Large intestine (tissue), 3 donors: Measurements from ENCODE around the gene CDK5R2. TPM values are rescaled to one million over a fixed set of nuclear protein-coding genes. Genes with fewer than 3 reads are reported as not detected.

Source experiments
- DNase-seq, 2 donors: peaks; one replicate each; pipeline versions ENCODE4 v3.0.0 to v3.0.0-alpha.2; 2013
- H3K27ac ChIP-seq: one replicate; pipeline ENCODE4 v1.5.1; 2013; ENCODE audit warnings: low read length
- H3K27me3 ChIP-seq: 2 replicates; pipeline ENCODE4 v1.6.1; 2013; ENCODE audit warnings: low read length; ENCODE audit not compliant: control insufficient read depth, insufficient read depth
- H3K36me3 ChIP-seq: 2 replicates; pipeline ENCODE4 v1.6.1; 2013; ENCODE audit warnings: low read length; ENCODE audit not compliant: control insufficient read depth, insufficient read depth
- H3K4me1 ChIP-seq: one replicate; pipeline ENCODE4 v1.6.1; 2013; ENCODE audit warnings: low read length; ENCODE audit not compliant: control insufficient read depth, insufficient read depth
- H3K4me3 ChIP-seq: one replicate; pipeline ENCODE4 v1.5.1; 2013; ENCODE audit warnings: low read length
- H3K9me3 ChIP-seq: one replicate; pipeline ENCODE4 v1.6.1; 2013; ENCODE audit warnings: mild to moderate bottlenecking, low read depth, low read length, moderate library complexity; ENCODE audit not compliant: control insufficient read depth
- WGBS: methylation state at CpG from one replicate; pipeline ENCODE4 v1.1.5; 2013; ENCODE audit warnings: low lambda C conversion rate; ENCODE audit not compliant: insufficient coverage; 5-methylcytosine and 5-hydroxymethylcytosine counted together
- polyA plus RNA-seq: library from polyadenylated mRNA; unstranded; fragments of 120-200 nt; gene quantifications from one replicate; pipeline ENCODE4 v1.2.1, GENCODE V29; 2013

The CDK5R2 gene
- polyA plus RNA-seq, 1 donor, result 2.9 TPM

- no CpG with 5 or more reads among the region's 1 CpG for WGBS
- peaks cover 41% of the 10 kb centered on the region for H3K27me3 ChIP-seq
These were observed 12.8 kb upstream of the CDK5R2 start for GRCh38 chr2:218946621-218947020.

GRCh38 chr2:218952160-218952559, 7.3 kb upstream of the CDK5R2 start:
- H3K27ac ChIP-seq, result no peak overlapping the region
- no peaks in the 10 kb centered on the region for H3K9me3 ChIP-seq
- H3K4me1 ChIP-seq, result no peaks in the 10 kb centered on the region
- no peak for DNase-seq
- no peaks in the 10 kb centered on the region for H3K36me3 ChIP-seq
- no peak overlapping the region for H3K4me3 ChIP-seq
- 100% methylated on average over 3 of the region's 7 CpGs for WGBS
- H3K27me3 ChIP-seq, result peaks cover 59% of the 10 kb centered on the region

More at GRCh38 chr2:218946621-218947020, 12.8 kb upstream of the CDK5R2 start:
- H3K36me3 ChIP-seq, result no peaks in the 10 kb centered on the region
- no peak for DNase-seq
- H3K4me3 ChIP-seq, result no peak overlapping the region
- H3K4me1 ChIP-seq, result no peaks in the 10 kb centered on the region
- H3K9me3 ChIP-seq, result no peaks in the 10 kb centered on the region
- no peak overlapping the region for H3K27ac ChIP-seq

GRCh38 chr2:218953366-218953954, 6.0 kb upstream of the CDK5R2 start:
- Histone ChIP-seq H3K9me3 (no peaks in the 10 kb centered on the region), H3K36me3 (no peaks in the 10 kb centered on the region), H3K27ac (no peak overlapping the region), H3K4me1 (no peaks in the 10 kb centered on the region), H3K27me3 (peaks cover 69% of the 10 kb centered on the region), H3K4me3 (no peak overlapping the region)
- DNase-seq, result no peak
- whole genome bisulfite sequencing, result no CpG with 5 or more reads among the region's 18 CpGs

GRCh38 chr2:218954541-218955300, 4.7 kb upstream of the CDK5R2 start:
- Histone ChIP-seq H3K27ac (no peak overlapping the region), H3K4me1 (no peaks in the 10 kb centered on the region), H3K27me3 (peaks cover 72% of the 10 kb centered on the region), H3K9me3 (no peaks in the 10 kb centered on the region), H3K4me3 (no peak overlapping the region), H3K36me3 (no peaks in the 10 kb centered on the region)
- no peak for DNase-seq
- WGBS, result 83% methylated on average over 1 of the region's 8 CpGs

GRCh38 chr2:218956039-218956438, 3.4 kb upstream of the CDK5R2 start:
- H3K4me1 ChIP-seq, result no peaks in the 10 kb centered on the region
- no peak overlapping the region for H3K4me3 ChIP-seq
- no peak overlapping the region for H3K27ac ChIP-seq
- no peaks in the 10 kb centered on the region for H3K36me3 ChIP-seq
- peaks cover 76% of the 10 kb centered on the region for H3K27me3 ChIP-seq
- no CpG with 5 or more reads among the region's 1 CpG for WGBS
- no peak for DNase-seq
- H3K9me3 ChIP-seq, result peaks cover 3% of the 10 kb centered on the region

- Histone ChIP-seq H3K27ac (no peak overlapping the region), H3K27me3 (peaks cover 84% of the 10 kb centered on the region), H3K4me3 (no peak overlapping the region), H3K9me3 (peaks cover 5% of the 10 kb centered on the region), H3K36me3 (no peaks in the 10 kb centered on the region), H3K4me1 (no peaks in the 10 kb centered on the region)
- no peak for DNase-seq
- WGBS, result no CpG with 5 or more reads among the region's 4 CpGs
These were observed 1.8 kb upstream of the CDK5R2 start for GRCh38 chr2:218957671-218958070.

GRCh38 chr2:218958276-218958675, 1.2 kb upstream of the CDK5R2 start:
- Histone ChIP-seq H3K36me3 (no peaks in the 10 kb centered on the region), H3K27ac (no peak overlapping the region), H3K9me3 (peaks cover 7% of the 10 kb centered on the region), H3K27me3 (peaks cover 88% of the 10 kb centered on the region), H3K4me3 (no peak overlapping the region), H3K4me1 (no peaks in the 10 kb centered on the region)
- no peak for DNase-seq
- no CpG with 5 or more reads among the region's 1 CpG for WGBS

- H3K4me3 ChIP-seq, result no peak overlapping the region
- H3K36me3 ChIP-seq, result no peaks in the 10 kb centered on the region
- no CpG with 5 or more reads among the region's 67 CpGs for WGBS
- peaks cover 7% of the 10 kb centered on the region for H3K9me3 ChIP-seq
- H3K27ac ChIP-seq, result no peak overlapping the region
- DNase-seq, result no peak
- H3K4me1 ChIP-seq, result no peaks in the 10 kb centered on the region
- H3K27me3 ChIP-seq, result peaks cover 94% of the 10 kb centered on the region
These were observed 369 bp downstream of the CDK5R2 start for GRCh38 chr2:218959761-218960308.

GRCh38 chr2:218960309-218961165, 1.1 kb downstream of the CDK5R2 start:
- Histone ChIP-seq H3K36me3 (no peaks in the 10 kb centered on the region), H3K9me3 (peaks cover 7% of the 10 kb centered on the region), H3K27ac (peak overlapping the region; percentile 29), H3K27me3 (peaks cover 90% of the 10 kb centered on the region), H3K4me1 (no peaks in the 10 kb centered on the region), H3K4me3 (peak overlapping the region; percentile 21)
- WGBS, result no CpG with 5 or more reads among the region's 87 CpGs
- DNase-seq, result no peak

DNA sequence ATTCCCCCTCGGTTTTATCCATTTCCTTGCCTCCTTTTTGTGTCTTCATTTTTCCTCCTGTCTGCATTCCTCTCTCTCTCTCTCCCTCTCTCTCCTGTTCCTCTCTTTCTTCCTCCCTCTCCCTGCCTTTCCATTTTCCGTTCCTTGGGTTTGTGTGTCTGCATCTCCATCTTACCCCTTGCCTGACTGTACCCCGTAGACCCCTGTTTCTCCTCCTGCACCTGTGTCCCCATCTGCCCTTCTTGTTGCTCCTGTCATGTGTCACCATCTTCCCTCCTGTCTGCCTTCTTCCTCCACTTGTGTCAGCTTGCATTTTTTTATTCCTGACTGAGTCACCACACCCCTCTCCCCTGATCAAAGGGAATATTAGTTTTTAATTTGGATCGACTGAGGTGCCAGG, 1.8 kb downstream of the CDK5R2 start:
- H3K27ac ChIP-seq, result no peak overlapping the region
- H3K4me1 ChIP-seq, result no peaks in the 10 kb centered on the region
- DNase-seq, result no peak
- no peak overlapping the region for H3K4me3 ChIP-seq
- WGBS, result 16% methylated on average over 3 of the region's 4 CpGs
- H3K36me3 ChIP-seq, result no peaks in the 10 kb centered on the region
- peaks cover 7% of the 10 kb centered on the region for H3K9me3 ChIP-seq
- peaks cover 83% of the 10 kb centered on the region for H3K27me3 ChIP-seq
